ENCODE measurements around the gene WNT6.

DNA sequence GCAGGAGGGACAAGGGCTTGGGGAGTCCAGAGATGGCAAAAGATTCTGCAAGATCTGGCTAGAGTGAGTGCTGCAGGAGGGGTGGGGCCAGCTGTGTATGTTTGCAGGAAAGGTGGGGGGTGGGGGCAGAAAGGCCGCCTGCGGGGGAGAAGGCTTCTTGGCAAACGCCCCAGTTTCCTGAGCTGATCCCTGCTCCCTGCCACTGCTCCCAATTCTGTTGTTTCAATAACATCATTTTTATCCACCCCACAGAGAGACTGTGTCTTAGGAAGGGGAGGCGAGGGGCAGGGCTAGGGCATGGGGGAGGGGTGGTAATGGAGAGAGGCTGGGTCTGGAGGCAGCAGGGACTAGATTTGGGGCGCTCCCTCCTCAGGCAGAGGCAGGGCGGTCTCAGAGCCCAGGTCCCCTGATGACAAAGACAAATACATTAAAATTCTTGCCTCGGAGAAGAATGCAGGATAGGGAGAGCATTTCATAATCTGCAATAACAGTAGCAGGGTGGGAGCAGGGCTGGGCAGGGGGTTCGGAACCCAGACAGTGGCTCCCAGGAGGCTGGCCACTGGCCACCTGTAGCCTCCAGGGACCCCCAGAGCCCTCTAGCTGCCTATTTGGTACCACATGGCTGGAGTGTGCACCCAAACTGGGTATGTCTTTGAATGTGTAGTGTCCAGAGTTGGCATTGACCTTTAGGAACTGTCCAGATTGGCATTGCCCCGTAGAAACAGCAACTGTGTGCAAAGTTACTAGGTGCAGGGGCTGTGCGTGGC lies 2.1 kb upstream of the WNT6 start:
- no peak for TF ChIP-seq CTCF (conservative IDR thresholded peaks at IDR 0.05)
- no peak for TF ChIP-seq EZH2 (IDR thresholded peaks at IDR 0.05; ENCODE audit: low read depth)

Measured in PC-9 (cell line).